OCI-LY3 (cell line): Measurements from ENCODE around the gene ARID1B.

ENCODE experiments used
- H2AFZ ChIP-seq: fragments of 200-600, 300-600 bp; shearing (Covaris generic); 2 replicates; pipeline ENCODE4 v1.6.0; 2014; ENCODE audit warnings: antibody characterized with exemption, low read depth, low read length
- H3K27ac ChIP-seq: fragments of 200-600, 300-600 bp; sonication (generic); 2 replicates; pipeline ENCODE4 v1.5.1; 2014; ENCODE audit warnings: mild to moderate bottlenecking, low read length, moderate library complexity, mixed read lengths
- H3K27me3 ChIP-seq: fragments of 200-600, 300-600 bp; sonication (generic); 2 replicates; pipeline ENCODE4 v1.6.1; 2014; ENCODE audit warnings: low read depth, low read length, mixed read lengths
- H3K36me3 ChIP-seq: fragments of 200-600, 300-600 bp; sonication (generic); replicated peaks from 2 replicates; pipeline ENCODE3; 2014; ENCODE audit warnings: low read depth, low read length, mixed read lengths
- H3K4me1 ChIP-seq: fragments of 300-600, 200-600 bp; sonication (generic); 2 replicates; pipeline ENCODE4 v1.6.1; 2014; ENCODE audit warnings: low read length, mixed read lengths
- H3K4me2 ChIP-seq: fragments of 200-600, 300-600 bp; sonication (generic); 2 replicates; pipeline ENCODE4 v1.6.1; 2014; ENCODE audit warnings: low read length, mixed read lengths
- H3K4me3 ChIP-seq: fragments of 300-600, 200-600 bp; sonication (generic); 2 replicates; pipeline ENCODE4 v1.5.1; 2014; ENCODE audit warnings: antibody characterized with exemption, mild to moderate bottlenecking, low read length, moderate library complexity
- H3K79me2 ChIP-seq: fragments of 300-600, 200-600 bp; shearing (Covaris generic); 2 replicates; pipeline ENCODE4 v1.6.1; 2014; ENCODE audit warnings: mild to moderate bottlenecking, low read length, mixed read lengths
- H3K9ac ChIP-seq: fragments of 300-600, 200-600 bp; shearing (Covaris generic); 2 replicates; pipeline ENCODE4 v1.6.0; 2014; ENCODE audit warnings: mild to moderate bottlenecking, low read length, moderate library complexity
- H3K9me3 ChIP-seq: fragments of 200-600, 300-600 bp; shearing (Covaris generic); 2 replicates; pipeline ENCODE4 v1.6.1; 2014; ENCODE audit warnings: low read length, mixed read lengths; ENCODE audit not compliant: insufficient read depth
- H4K20me1 ChIP-seq: fragments of 200-600, 300-600 bp; sonication (generic); 2 replicates; pipeline ENCODE4 v1.6.1; 2016; ENCODE audit warnings: low read length, mixed read lengths; ENCODE audit not compliant: insufficient read depth
- EZH2phosphoT487 ChIP-seq: fragments of 200-600 bp; shearing (Covaris generic); IDR thresholded peaks from 2 replicates; pipeline ENCODE4 v1.6.1; 2018; ENCODE audit warnings: antibody characterized with exemption, mixed run types, low read depth
- TF ChIP-seq, protein P1 (sequence below): fragments of 200-600, 300-600 bp; sonication (generic); IDR thresholded peaks from 2 replicates; pipeline ENCODE4 v1.5.1; 2014; ENCODE audit warnings: antibody characterized with exemption, low read length, low read depth

Gene ARID1B

DNA sequence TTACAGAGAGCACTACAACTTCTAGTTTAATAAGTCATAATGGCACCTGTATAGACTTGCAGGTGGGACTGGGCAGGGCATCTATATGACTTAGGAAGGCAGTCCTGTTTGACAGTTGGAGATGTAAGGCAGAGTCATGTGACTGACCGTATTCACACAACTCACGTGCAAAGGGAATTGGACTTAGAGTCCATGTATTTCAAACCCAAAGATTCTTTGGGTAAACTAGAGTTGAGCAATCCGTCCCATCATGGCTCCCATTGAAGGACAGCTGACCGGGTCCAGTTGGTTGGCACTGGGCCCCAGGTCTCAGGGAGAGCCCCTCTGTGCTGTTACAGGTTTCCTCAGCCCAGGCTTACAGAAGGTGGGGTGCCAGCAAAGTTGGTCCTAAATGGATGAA, 121.9 kb downstream of the ARID1B start:
- Histone ChIP-seq H3K4me1 (no peaks in the 10 kb centered on the region), H3K4me2 (no peak overlapping the region), H3K4me3 (no peak overlapping the region), H3K9ac (no peak overlapping the region), H3K79me2 (peaks cover 31% of the 10 kb centered on the region), H3K9me3 (no peaks in the 10 kb centered on the region), H2AFZ (no peak overlapping the region), H4K20me1 (peaks cover 29% of the 10 kb centered on the region), H3K27me3 (no peaks in the 10 kb centered on the region), H3K27ac (no peak overlapping the region), H3K36me3 (no peaks in the 10 kb centered on the region)
- no peak for TF ChIP-seq EZH2phosphoT487
- TF ChIP-seq, protein P1, sequence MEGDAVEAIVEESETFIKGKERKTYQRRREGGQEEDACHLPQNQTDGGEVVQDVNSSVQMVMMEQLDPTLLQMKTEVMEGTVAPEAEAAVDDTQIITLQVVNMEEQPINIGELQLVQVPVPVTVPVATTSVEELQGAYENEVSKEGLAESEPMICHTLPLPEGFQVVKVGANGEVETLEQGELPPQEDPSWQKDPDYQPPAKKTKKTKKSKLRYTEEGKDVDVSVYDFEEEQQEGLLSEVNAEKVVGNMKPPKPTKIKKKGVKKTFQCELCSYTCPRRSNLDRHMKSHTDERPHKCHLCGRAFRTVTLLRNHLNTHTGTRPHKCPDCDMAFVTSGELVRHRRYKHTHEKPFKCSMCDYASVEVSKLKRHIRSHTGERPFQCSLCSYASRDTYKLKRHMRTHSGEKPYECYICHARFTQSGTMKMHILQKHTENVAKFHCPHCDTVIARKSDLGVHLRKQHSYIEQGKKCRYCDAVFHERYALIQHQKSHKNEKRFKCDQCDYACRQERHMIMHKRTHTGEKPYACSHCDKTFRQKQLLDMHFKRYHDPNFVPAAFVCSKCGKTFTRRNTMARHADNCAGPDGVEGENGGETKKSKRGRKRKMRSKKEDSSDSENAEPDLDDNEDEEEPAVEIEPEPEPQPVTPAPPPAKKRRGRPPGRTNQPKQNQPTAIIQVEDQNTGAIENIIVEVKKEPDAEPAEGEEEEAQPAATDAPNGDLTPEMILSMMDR = no peak

DNA sequence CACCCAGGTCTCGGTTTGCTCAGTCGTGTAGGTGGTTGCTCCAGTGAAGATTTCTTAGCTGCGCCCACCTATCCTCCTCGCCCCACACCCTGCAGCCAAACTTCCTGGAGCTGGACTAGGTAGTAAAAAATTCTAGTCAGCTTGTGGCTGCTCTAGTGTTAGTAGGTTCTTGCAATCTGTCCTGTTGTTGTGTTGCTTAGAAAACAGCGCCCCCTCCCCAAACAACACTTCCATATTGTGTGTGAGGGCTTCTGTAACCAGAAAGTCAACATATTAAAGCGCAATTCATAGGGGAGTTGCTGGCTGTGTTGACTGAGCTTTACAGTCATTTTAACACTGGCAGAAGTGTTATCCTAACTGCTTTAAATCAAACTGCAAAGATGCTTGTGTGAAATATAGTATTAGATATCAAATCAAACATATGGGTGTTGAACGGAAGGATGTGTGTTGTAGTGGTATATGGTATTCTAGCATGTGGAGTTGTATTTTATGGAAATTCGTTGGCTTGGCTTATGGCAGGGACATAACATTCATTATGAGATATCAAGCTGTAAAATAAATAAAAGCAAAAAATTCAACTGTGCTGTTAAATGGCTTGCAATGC, 122.5 kb downstream of the ARID1B start:
- Histone ChIP-seq H3K79me2 (peaks cover 28% of the 10 kb centered on the region), H3K27me3 (no peaks in the 10 kb centered on the region), H3K4me2 (no peak overlapping the region), H4K20me1 (peaks cover 29% of the 10 kb centered on the region), H3K27ac (no peak overlapping the region), H2AFZ (no peak overlapping the region), H3K9me3 (no peaks in the 10 kb centered on the region), H3K4me3 (no peak overlapping the region), H3K36me3 (no peaks in the 10 kb centered on the region), H3K9ac (no peak overlapping the region), H3K4me1 (no peaks in the 10 kb centered on the region)
- TF ChIP-seq EZH2phosphoT487 = no peak
- TF ChIP-seq, protein P1 = peak; percentile 7; the same call in 1 of the 2 replicates

DNA sequence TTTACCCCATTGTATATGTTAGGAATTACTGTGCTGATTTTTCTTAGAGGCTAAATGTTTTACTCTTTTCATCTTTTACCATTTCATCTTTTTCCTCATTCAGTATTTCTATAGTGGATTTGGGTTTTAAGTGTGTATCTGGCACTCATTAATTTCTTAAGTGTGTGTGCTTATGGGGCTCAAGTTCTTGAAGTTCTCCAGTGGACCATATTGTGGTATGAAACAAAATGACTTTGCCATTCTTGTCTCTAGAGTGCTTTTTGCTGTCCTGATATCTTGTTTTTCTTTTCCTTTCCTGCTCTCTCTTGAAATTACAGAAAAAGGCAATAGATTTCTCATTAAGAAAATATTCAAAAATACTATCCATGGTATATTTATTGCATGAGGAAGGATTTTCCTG, 123.1 kb downstream of the ARID1B start:
- peaks cover 24% of the 10 kb centered on the region for H3K79me2 ChIP-seq
- H4K20me1 ChIP-seq = peaks cover 27% of the 10 kb centered on the region

DNA sequence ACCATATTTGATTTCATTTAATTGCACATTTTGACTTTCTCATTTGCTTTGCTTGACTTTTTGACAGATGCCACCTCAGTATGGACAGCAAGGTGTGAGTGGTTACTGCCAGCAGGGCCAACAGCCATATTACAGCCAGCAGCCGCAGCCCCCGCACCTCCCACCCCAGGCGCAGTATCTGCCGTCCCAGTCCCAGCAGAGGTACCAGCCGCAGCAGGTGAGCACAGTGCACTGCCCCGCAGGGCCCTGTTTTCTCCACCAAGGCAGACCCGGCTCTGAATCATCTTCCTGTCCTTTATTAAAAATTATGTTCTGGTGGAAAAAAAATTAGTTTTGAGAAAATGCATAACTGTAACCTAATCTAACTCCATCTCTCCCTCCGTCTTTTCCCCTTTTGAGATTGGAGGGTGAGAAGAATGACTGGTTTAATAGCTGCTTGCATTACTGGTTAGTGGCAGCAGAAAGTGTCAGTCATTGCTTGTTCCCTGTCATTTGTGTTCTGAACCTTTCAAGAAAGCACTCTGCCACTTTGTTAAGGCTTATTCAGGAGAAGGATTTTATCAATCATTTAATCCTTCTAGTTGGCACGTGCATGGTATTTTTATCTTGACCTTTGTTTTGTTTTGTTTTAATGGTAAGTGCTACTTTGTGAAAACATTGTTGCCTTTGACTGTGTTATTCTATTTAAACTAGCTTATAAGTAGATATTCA, 124.3 kb downstream of the ARID1B start:
- Histone ChIP-seq H3K27ac (no peak overlapping the region), H2AFZ (no peak overlapping the region), H3K4me2 (no peak overlapping the region), H3K9ac (no peak overlapping the region), H3K27me3 (no peaks in the 10 kb centered on the region), H3K79me2 (peaks cover 16% of the 10 kb centered on the region), H3K4me3 (no peak overlapping the region), H4K20me1 (peaks cover 23% of the 10 kb centered on the region), H3K4me1 (no peaks in the 10 kb centered on the region), H3K36me3 (no peaks in the 10 kb centered on the region), H3K9me3 (no peaks in the 10 kb centered on the region)
- TF ChIP-seq, protein P1 = no peak
- TF ChIP-seq EZH2phosphoT487 = no peak

More for the DNA sequence above, 123.1 kb downstream of the ARID1B start:
- no peak overlapping the region for H3K4me2 ChIP-seq
- no peak overlapping the region for H3K9ac ChIP-seq
- H3K4me3 ChIP-seq = no peak overlapping the region
- no peaks in the 10 kb centered on the region for H3K4me1 ChIP-seq
- no peak overlapping the region for H2AFZ ChIP-seq
- H3K27me3 ChIP-seq = no peaks in the 10 kb centered on the region
- H3K36me3 ChIP-seq = no peaks in the 10 kb centered on the region
- H3K9me3 ChIP-seq = no peaks in the 10 kb centered on the region
- no peak overlapping the region for H3K27ac ChIP-seq
- TF ChIP-seq EZH2phosphoT487 = no peak
- TF ChIP-seq, protein P1 = no peak
